SKM-1 treated with dmso at 0.1 percent for 144 hours (cell line): ENCODE measurements around the gene PLEKHA6.
"Not testable (repeated sequence)": the region's sequence is repeated elsewhere in the genome, so short reads cannot be mapped to it uniquely, and the experiment has no call there.

Experiments
- DNase-seq: peaks from one replicate; lab custom pipeline; 2025; ENCODE audit not compliant: unreplicated experiment; lab: John Stamatoyannopoulos, UW

Gene PLEKHA6

GRCh38 chr1:204241914-204242313, 117.8 kb downstream of the PLEKHA6 start:
- DNase-seq, result no peak

- DNase-seq, result peak; percentile 28
Observed at GRCh38 chr1:204241050-204241449, 118.7 kb downstream of the PLEKHA6 start.

- DNase-seq, result no peak
Observed at GRCh38 chr1:204240233-204240632, 119.5 kb downstream of the PLEKHA6 start.

GRCh38 chr1:204239401-204239800, 120.3 kb downstream of the PLEKHA6 start:
- DNase-seq, result not testable (repeated sequence)

- DNase-seq, result not testable (repeated sequence)
Observed at GRCh38 chr1:204238520-204238919, 121.2 kb downstream of the PLEKHA6 start.

GRCh38 chr1:204237515-204237914, 122.2 kb downstream of the PLEKHA6 start:
- not testable (repeated sequence) for DNase-seq

- DNase-seq, result no peak
Observed at GRCh38 chr1:204232526-204232925, 127.2 kb downstream of the PLEKHA6 start.

GRCh38 chr1:204230211-204230610, 129.5 kb downstream of the PLEKHA6 start:
- no peak for DNase-seq

- no peak for DNase-seq
Observed at GRCh38 chr1:204228896-204229295, 130.8 kb downstream of the PLEKHA6 start.

GRCh38 chr1:204227996-204228785, 131.5 kb downstream of the PLEKHA6 start:
- no peak for DNase-seq

GRCh38 chr1:204227351-204227750, 132.4 kb downstream of the PLEKHA6 start:
- DNase-seq, result no peak

GRCh38 chr1:204225841-204226735, 133.6 kb downstream of the PLEKHA6 start:
- DNase-seq, result peak; percentile 36

GRCh38 chr1:204224655-204225054, 135.1 kb downstream of the PLEKHA6 start:
- no peak for DNase-seq

GRCh38 chr1:204223129-204223860, 136.4 kb downstream of the PLEKHA6 start:
- no peak for DNase-seq

- no peak for DNase-seq
Observed at GRCh38 chr1:204222764-204223055, 137.0 kb downstream of the PLEKHA6 start.

GRCh38 chr1:204222006-204222763, 137.5 kb downstream of the PLEKHA6 start:
- DNase-seq, result no peak

- no peak for DNase-seq
Observed at GRCh38 chr1:204221271-204221670, 138.5 kb downstream of the PLEKHA6 start.

- DNase-seq, result no peak
Observed at GRCh38 chr1:204219971-204220616, 139.6 kb downstream of the PLEKHA6 start.

- no peak for DNase-seq
Observed at GRCh38 chr1:204218552-204218951, 141.2 kb downstream of the PLEKHA6 start.

GRCh38 chr1:204217648-204218000, 142.1 kb downstream of the PLEKHA6 start:
- no peak for DNase-seq
